ENCODE measurements around the gene FZD4.

Gene FZD4

GRCh38 chr11:87002918-87003317, 47.7 kb upstream of the FZD4 start:
- TF ChIP-seq PRDM2 (tag by site-specific recombination; IDR thresholded peaks at IDR 0.05; ENCODE audit: borderline replicate concordance) (no peak), SP7 (tag by site-specific recombination; IDR thresholded peaks at IDR 0.05) (no peak), ZNF133 (tag by site-specific recombination; IDR thresholded peaks at IDR 0.05) (no peak), RBAK (tag by site-specific recombination; IDR thresholded peaks at IDR 0.05) (no peak), ZFP41 (tag by site-specific recombination; IDR thresholded peaks at IDR 0.05; ENCODE audit: borderline replicate concordance) (no peak), PATZ1 (tag by site-specific recombination; IDR thresholded peaks at IDR 0.05) (no peak), ZNF148 (tag by site-specific recombination; IDR thresholded peaks at IDR 0.05; ENCODE audit: borderline replicate concordance) (no peak), FEZF1 (tag by site-specific recombination; IDR thresholded peaks at IDR 0.05) (no peak), OSR2 (tag by site-specific recombination; IDR thresholded peaks at IDR 0.05) (no peak), ZSCAN30 (tag by site-specific recombination; IDR thresholded peaks at IDR 0.05) (no peak), GLI2 (tag by site-specific recombination; IDR thresholded peaks at IDR 0.05; ENCODE audit: borderline replicate concordance, low read depth) (no peak), ZNF214 (tag by site-specific recombination; IDR thresholded peaks at IDR 0.05; ENCODE audit: borderline replicate concordance) (no peak), ZBTB21 (tag by site-specific recombination; IDR thresholded peaks at IDR 0.05) (no peak), ZNF324 (tag by site-specific recombination; IDR thresholded peaks at IDR 0.05) (no peak)
- Histone ChIP-seq H3K4me3 (ENCODE audit: low read depth, low read length) (no peak overlapping the region), H3K36me3 (ENCODE audit: control insufficient read depth in 2 of 2, insufficient read depth in 1 of 2, low read length in 2 of 2) (no peaks in the 10 kb centered on the region), H3K4me1 (ENCODE audit: control insufficient read depth, insufficient read depth, low read length) (no peaks in the 10 kb centered on the region), H3K27ac (ENCODE audit: extremely low read depth, low read depth, low read length) (no peak overlapping the region), H3K9me3 (ENCODE audit: control insufficient read depth, insufficient read depth, low read depth, low read length) (no peaks in the 10 kb centered on the region)
- POLR2A ChIA-PET, result no interaction called here
- CTCF ChIA-PET, result no interaction called here

Measured in HEK293 (cell line).